Suprapubic skin (tissue), 4 donors: Measurements from ENCODE around the gene AP3D1.

Experiments used
- EP300 ChIP-seq: sonication (generic); formaldehyde crosslinking; IDR thresholded peaks from one replicate; pipeline ENCODE4 v1.6.1; 2017; ENCODE audit warnings: antibody characterized with exemption
- POLR2A ChIP-seq, 2 donors: fragments of 450-650 bp; IDR thresholded peaks; one replicate each; pipeline ENCODE4 v1.6.1; 2017; ENCODE audit warnings: antibody characterized with exemption in 2 of 2, mild to moderate bottlenecking in 2 of 2, moderate library complexity in 2 of 2
- POLR2AphosphoS5 ChIP-seq, 3 donors: sonication (generic); formaldehyde crosslinking; IDR thresholded peaks; one replicate each; pipeline ENCODE4 v1.6.1; 2017; ENCODE audit warnings: antibody characterized with exemption in 3 of 3
- TF ChIP-seq, protein P1 (sequence below), 2 donors: fragments of 200-600 bp in 1 of 2; fragments of 450-650 bp in 1 of 2; sonication (generic) in 1 of 2; IDR thresholded peaks; one replicate each; pipeline ENCODE4 v1.5.1; 2016 to 2019; ENCODE audit warnings: antibody characterized with exemption in 2 of 2, mild to moderate bottlenecking in 1 of 2, moderate library complexity in 1 of 2

DNA sequence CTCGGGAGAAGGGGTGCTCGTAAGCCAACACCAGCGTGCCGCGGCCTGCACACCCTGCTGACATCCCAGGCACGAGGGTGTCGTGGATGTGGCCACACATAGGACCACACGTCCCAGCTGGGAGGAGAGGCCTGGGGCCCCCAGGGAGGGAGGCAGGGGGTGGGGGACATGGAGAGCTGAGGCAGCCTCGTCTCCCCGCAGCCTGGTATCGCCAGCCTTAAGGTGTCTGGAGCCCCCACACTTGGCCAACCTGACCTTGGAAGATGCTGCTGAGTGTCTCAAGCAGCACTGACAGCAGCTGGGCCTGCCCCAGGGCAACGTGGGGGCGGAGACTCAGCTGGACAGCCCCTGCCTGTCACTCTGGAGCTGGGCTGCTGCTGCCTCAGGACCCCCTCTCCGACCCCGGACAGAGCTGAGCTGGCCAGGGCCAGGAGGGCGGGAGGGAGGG lies 52.3 kb downstream of the AP3D1 start:
- TF ChIP-seq, protein P1, sequence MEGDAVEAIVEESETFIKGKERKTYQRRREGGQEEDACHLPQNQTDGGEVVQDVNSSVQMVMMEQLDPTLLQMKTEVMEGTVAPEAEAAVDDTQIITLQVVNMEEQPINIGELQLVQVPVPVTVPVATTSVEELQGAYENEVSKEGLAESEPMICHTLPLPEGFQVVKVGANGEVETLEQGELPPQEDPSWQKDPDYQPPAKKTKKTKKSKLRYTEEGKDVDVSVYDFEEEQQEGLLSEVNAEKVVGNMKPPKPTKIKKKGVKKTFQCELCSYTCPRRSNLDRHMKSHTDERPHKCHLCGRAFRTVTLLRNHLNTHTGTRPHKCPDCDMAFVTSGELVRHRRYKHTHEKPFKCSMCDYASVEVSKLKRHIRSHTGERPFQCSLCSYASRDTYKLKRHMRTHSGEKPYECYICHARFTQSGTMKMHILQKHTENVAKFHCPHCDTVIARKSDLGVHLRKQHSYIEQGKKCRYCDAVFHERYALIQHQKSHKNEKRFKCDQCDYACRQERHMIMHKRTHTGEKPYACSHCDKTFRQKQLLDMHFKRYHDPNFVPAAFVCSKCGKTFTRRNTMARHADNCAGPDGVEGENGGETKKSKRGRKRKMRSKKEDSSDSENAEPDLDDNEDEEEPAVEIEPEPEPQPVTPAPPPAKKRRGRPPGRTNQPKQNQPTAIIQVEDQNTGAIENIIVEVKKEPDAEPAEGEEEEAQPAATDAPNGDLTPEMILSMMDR (IDR thresholded peaks at IDR 0.05) = no peak
- TF ChIP-seq POLR2A (IDR thresholded peaks at IDR 0.05) = no peak
- TF ChIP-seq POLR2AphosphoS5 (IDR thresholded peaks at IDR 0.05) = no peak
- TF ChIP-seq EP300 = no peak
